Measurements from ENCODE around the gene LRRC8E.
"Not testable (repeated sequence)": the region's sequence is repeated elsewhere in the genome, so short reads cannot be mapped to it uniquely, and the experiment has no call there.

Gene LRRC8E

DNA sequence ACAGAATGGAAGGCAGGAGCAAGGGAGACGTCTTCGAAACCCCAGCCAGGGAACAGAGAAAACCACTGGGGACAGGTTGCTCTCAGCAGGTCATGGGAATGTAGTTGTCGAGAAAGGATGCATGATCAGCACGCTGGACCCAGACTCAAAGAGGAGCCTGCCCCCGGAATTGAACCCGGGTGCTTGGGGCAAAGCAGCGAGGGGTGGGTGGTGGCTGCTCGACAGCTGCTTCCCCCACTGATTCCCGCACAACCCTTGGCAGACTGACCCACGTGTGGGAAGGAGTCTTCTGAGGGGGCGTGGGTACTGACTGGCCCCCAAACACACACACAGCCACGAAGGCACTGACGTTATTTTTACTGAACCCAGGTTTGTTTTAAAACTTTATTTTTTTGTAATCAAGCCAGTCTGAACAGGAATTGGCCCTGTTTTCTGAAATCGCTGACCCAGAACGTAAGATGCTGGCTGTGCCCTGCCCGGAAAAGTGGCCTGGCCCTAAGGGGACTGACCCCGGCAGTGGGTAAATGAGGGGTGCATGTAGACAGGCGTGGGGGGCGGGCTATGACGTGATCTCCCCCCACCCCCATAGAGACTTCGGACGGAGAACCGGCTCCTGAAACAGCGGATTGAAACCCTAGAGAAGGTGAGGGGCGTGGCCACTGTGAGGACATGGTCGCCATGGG lies 32.7 kb upstream of the LRRC8E start:
- DNase-seq: no peak

DNA sequence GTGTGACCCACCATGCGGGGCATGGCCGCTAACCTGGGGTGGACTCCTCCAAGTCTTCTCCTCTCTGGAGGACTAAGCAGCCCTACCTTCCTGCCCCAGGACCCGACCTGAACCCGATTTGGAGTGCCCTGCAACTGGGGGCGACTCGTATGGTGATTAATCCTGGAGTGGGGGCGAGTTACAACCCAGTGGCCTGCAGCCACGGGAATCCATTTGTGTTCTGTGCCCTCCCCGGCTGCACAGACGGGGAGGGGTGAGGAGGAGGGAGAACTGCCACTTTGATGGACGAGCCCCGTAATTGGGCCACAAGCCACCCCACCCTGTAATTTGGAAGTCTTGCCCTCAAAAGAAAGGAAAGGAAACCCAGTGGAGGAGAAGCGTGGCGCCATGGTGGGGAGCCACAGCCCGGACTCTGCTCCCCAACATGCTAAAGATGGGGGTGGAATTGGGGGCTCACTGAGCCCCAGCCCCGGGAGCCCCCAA lies 32.2 kb upstream of the LRRC8E start:
- DNase-seq: no peak

GRCh38 chr19:7856679-7857663 lies 31.3 kb upstream of the LRRC8E start:
- no peak for DNase-seq

- no peak for DNase-seq
Measured at GRCh38 chr19:7857727-7858108, 30.6 kb upstream of the LRRC8E start.

- no peak for DNase-seq
Measured at GRCh38 chr19:7858109-7858770, 30.1 kb upstream of the LRRC8E start.

- not testable (repeated sequence) for DNase-seq
Measured at GRCh38 chr19:7859087-7859486, 29.2 kb upstream of the LRRC8E start.

DNA sequence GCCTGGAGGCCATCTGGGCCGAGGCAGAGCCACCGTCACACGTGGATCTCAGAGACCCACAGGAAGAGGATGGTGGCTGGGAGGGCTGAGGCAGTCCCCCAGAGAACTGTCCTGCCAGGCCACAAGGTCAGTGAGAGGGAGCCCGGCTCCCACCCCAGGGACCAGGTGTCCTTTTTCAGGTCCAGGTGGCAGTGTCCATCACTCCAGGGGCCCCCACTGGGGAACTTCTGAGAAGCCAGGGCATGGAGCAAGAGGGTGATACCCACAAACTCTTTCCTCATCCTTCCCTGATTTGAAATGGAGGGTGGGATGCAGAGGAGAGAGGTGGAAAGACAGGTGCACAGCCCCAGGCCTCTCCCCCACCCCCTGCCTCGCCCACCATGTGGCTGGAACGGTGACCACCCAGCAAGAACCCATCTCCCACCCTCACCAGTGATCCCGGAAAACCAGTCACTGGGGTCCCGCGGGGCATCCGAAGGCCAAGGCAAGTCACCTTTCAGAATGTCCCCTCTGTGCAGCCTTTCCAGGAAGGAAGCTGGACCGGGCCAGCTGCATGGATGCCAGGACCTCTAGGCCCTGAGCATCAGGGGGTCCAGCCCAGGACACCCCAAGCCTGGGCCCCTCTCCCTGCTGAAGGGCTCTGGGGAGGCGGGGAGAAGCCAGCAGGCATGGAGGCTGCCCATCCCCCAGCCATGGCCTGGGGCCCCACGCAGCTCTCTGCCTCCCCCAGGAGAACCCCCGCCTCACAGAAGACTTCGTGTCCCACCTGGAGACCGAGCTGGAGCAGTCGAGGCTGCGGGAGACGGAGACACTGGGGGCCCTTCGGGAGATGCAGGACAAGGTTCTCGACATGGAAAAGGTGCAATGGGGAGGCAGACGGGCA lies 28.2 kb upstream of the LRRC8E start:
- no peak for DNase-seq

- no peak for DNase-seq
Measured at GRCh38 chr19:7860714-7861618, 27.3 kb upstream of the LRRC8E start.

GRCh38 chr19:7861619-7862412 lies 26.5 kb upstream of the LRRC8E start:
- DNase-seq: no peak

DNA sequence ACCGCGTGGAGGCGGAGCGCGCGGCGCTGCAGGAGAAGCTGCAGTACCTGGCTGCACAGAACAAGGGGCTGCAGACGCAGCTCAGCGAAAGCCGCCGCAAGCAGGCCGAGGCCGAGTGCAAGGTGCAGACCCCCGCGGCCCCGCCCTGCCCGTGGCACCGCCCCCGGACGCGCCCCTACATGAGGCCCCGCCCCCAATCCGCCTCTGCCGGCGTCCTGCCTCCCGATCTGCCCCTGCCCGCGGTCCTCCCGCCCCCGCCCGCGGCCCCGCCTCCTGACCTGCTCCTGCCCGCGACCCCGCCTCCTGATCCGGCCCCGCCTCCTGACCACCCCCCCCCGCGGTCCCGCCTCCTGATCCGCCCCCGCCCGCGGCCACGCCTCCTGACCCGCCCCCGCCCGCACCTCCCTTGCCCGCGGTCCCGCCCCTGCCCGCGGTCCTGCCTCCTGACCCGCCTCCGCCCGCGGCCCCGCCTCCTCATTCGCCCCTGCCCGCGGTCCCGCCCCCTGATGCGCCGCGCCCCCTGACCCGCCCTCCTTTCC lies 25.8 kb upstream of the LRRC8E start:
- no peak for DNase-seq

DNA sequence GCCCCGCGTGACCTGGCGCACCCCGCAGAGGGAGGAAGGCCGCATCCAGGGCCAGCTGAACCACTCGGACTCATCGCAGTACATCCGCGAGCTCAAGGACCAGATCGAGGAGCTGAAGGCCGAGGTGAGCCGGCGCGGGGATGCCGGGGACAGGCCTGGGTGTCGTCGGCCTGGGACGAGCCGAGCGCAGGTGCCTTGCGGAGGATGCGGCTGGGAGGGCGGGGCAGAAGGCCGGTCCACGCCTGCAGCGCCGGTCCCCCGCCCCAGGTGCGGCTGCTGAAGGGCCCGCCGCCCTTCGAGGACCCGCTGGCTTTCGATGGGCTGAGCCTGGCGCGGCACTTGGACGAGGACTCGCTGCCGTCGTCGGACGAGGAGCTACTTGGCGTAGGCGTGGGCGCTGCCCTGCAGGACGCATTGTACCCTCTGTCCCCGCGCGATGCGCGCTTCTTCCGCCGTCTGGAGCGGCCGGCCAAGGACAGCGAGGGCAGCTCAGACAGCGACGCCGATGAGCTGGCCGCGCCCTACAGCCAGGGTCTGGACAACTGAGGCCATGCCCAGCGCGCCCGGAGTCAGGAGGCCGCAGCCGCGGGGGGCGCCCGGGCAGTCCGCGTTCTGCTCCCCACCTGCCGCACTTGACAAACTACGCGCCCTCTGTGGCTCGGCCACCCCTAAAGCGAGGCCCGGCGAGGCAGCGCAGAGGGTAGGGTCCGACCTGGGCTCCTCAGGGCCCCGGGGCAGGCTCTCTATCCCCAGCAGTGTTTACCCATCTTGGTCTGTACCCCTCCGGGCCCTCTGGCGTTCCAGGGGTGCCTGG lies 24.9 kb upstream of the LRRC8E start:
- no peak for DNase-seq

GRCh38 chr19:7863971-7864689 lies 24.2 kb upstream of the LRRC8E start:
- no peak for DNase-seq

GRCh38 chr19:7864690-7865074 lies 23.6 kb upstream of the LRRC8E start:
- DNase-seq: no peak

GRCh38 chr19:7865262-7865911 lies 22.9 kb upstream of the LRRC8E start:
- no peak for DNase-seq

- DNase-seq: no peak
Measured at GRCh38 chr19:7866399-7867091, 21.8 kb upstream of the LRRC8E start.

- DNase-seq: no peak
Measured at GRCh38 chr19:7867092-7867844, 21.0 kb upstream of the LRRC8E start.

- no peak for DNase-seq
Measured at GRCh38 chr19:7868326-7868670, 20.0 kb upstream of the LRRC8E start.

Measured in NCI-H1092 (cell line).